ENCODE data around the gene SLC26A5. TPM values are rescaled to one million over a fixed set of nuclear protein-coding genes. Genes with fewer than 3 reads are reported as not detected.
"Not testable (repeated sequence)": the region's sequence is repeated elsewhere in the genome, so short reads cannot be mapped to it uniquely, and the experiment has no call there.

SLC26A5 gene
- not detected in 2 replicates for total RNA-seq (2014; rRNA removed; shearing (Covaris generic))
- polyA plus RNA-seq (2015; cell fraction: cytosol; rRNA removed): not detected in 2 replicates
- polyA plus RNA-seq (2015; cell fraction: nucleus; rRNA removed): not detected in 2 replicates

- DNase-seq (ENCODE audit: low read depth): no peak
These were observed at the start of gene SLC26A5 for GRCh38 chr7:103446049-103446520. Gene SLC26A5 (minus strand): TSS chr7:103446207. CDS start chr7:103421514, 24,693 bp downstream.

GRCh38 chr7:103487419-103487818, 41.4 kb upstream of the SLC26A5 start:
- DNase-seq (ENCODE audit: low read depth): no peak

- not testable (repeated sequence) for DNase-seq (ENCODE audit: low read depth)
These were observed 40.9 kb upstream of the SLC26A5 start for GRCh38 chr7:103486873-103487272.

- DNase-seq (ENCODE audit: low read depth): no peak
These were observed 34.8 kb upstream of the SLC26A5 start for GRCh38 chr7:103480771-103481170.

GRCh38 chr7:103474956-103475355, 28.9 kb upstream of the SLC26A5 start:
- DNase-seq (ENCODE audit: low read depth): no peak

- DNase-seq (ENCODE audit: low read depth): no peak
These were observed 23.3 kb upstream of the SLC26A5 start for GRCh38 chr7:103469095-103469948.

GRCh38 chr7:103466814-103467213, 20.8 kb upstream of the SLC26A5 start:
- DNase-seq (ENCODE audit: low read depth): no peak

- DNase-seq (ENCODE audit: low read depth): no peak
These were observed 16.4 kb upstream of the SLC26A5 start for GRCh38 chr7:103462358-103462757.

- DNase-seq (ENCODE audit: low read depth): peak; percentile 38
These were observed 1.3 kb upstream of the SLC26A5 start for GRCh38 chr7:103447073-103447960.

GRCh38 chr7:103445228-103446048, 569 bp downstream of the SLC26A5 start:
- DNase-seq (ENCODE audit: low read depth): no peak

GRCh38 chr7:103439661-103440060, 6.3 kb downstream of the SLC26A5 start:
- DNase-seq (ENCODE audit: low read depth): no peak

GRCh38 chr7:103437623-103438022, 8.4 kb downstream of the SLC26A5 start:
- DNase-seq (ENCODE audit: low read depth): no peak

GRCh38 chr7:103432712-103433111, 13.3 kb downstream of the SLC26A5 start:
- DNase-seq (ENCODE audit: low read depth): no peak

- DNase-seq (ENCODE audit: low read depth): no peak
These were observed 20.8 kb downstream of the SLC26A5 start for GRCh38 chr7:103425177-103425576.

GRCh38 chr7:103423467-103424179, 22.4 kb downstream of the SLC26A5 start:
- DNase-seq (ENCODE audit: low read depth): no peak

- no peak for DNase-seq (ENCODE audit: low read depth)
These were observed 25.1 kb downstream of the SLC26A5 start for GRCh38 chr7:103420857-103421384.

GRCh38 chr7:103418241-103418640, 27.8 kb downstream of the SLC26A5 start:
- no peak for DNase-seq (ENCODE audit: low read depth)

GRCh38 chr7:103413407-103413806, 32.6 kb downstream of the SLC26A5 start:
- DNase-seq (ENCODE audit: low read depth): no peak

- DNase-seq (ENCODE audit: low read depth): no peak
These were observed 33.9 kb downstream of the SLC26A5 start for GRCh38 chr7:103412151-103412550.

Measured in HT1080 (cell line).